ENCODE data around the gene ENTPD8.

The ENTPD8 gene

GRCh38 chr9:137441289-137441934 lies at the start of gene ENTPD8:
Gene ENTPD8 (minus strand): TSS chr9:137441357. CDS start chr9:137438285, 3,072 bp downstream.
- peak within 1 kb of the TSS; percentile 18 for H3K4me3 ChIP-seq (ENCODE audit: low read depth, low read length)

- no peak overlapping the region for H3K4me3 ChIP-seq (ENCODE audit: low read depth, low read length)
These were observed 49.5 kb upstream of the ENTPD8 start for GRCh38 chr9:137490532-137491186.

- H3K4me3 ChIP-seq (ENCODE audit: low read depth, low read length), result no peak overlapping the region
These were observed 47.7 kb upstream of the ENTPD8 start for GRCh38 chr9:137488906-137489305.

GRCh38 chr9:137488327-137488653 lies 47.1 kb upstream of the ENTPD8 start:
- no peak overlapping the region for H3K4me3 ChIP-seq (ENCODE audit: low read depth, low read length)

DNA sequence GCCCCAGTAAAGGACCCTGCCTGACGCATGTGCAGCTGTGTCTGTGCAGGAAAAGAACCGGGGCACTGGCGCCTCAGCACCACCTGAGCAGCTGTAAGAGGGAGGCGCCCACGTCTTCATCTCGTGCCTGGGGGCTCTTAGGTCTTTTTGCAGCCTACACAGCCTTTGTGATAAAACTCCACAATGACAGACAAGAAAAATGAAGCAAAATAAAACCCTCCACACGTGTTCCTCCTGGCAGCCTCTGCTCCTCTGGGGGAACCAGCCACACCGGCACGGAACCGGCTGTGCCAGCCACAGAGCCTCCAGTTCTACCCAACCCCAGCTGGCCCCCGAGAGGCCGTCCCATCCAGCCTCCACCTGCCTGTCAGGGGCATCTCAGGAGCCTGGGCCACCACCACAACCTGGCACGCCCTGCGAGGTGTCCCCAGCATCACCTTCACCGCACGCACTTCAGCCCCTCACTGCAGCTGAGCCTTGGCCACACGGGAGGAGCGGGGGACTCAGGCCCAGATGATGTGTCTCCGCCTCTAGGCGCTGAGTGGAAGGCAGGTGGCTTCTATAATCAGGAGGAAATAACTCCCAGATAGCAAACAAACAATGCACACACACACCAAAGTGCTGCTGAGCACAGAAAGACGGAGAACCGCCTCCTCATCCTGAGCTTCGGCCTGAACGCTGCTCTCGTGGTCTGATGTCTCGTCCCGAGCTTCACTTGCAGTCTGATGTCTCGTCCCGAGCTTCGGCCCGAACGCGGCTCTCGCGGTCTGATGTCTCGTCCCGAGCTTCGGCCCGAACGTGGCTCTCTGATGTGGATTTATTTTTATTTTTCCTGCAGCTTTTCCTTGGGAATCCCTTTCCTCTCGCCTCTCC lies 46.5 kb upstream of the ENTPD8 start:
- no peak overlapping the region for H3K4me3 ChIP-seq (ENCODE audit: low read depth, low read length)

DNA sequence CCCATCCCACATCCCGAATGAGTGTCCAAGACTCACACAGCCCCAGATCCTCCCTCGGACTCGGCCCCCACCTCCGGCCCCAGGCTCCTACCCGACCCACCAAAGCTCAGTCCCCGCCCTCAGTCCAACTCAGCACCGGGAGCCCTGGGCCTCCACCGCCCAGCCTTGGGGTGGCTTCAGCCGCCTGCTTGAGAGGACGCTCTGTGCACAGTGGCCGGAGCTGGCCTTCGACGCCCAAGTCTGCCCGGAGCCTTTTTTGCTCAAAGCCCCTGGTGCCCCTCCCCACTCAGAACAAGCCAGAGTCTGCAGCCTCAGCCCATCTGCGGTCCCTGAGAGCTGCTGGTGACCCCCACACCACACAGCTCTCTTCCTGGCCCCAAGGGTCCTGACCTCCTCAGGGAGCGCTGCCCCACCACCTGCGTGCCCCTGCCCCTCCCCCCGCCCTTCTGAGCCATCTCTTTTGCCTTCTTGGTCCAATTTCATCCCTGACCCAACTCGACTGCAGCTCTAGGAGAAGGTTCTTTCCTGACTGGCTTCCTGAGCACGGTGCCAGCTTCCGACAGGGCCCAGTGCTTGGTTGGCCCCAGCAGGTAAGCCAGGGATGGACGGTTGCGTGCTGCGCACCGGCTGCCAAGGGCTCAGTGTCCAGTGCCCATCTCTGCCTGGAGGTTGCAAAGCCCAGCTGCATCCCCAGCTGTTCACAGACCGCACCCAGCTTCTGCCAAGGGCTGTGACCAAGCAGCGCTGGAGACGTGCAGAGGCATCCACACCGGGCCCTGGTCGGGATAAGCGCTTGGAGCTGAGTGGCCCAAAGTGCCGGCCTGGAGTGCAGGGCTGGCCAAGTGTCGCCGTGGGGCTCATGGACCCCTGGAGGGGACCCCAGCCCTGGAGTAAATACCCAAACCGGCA lies 45.6 kb upstream of the ENTPD8 start:
- H3K4me3 ChIP-seq (ENCODE audit: low read depth, low read length), result no peak overlapping the region

GRCh38 chr9:137486141-137486490 lies 45.0 kb upstream of the ENTPD8 start:
- no peak overlapping the region for H3K4me3 ChIP-seq (ENCODE audit: low read depth, low read length)

- H3K4me3 ChIP-seq (ENCODE audit: low read depth, low read length), result no peak overlapping the region
These were observed 44.4 kb upstream of the ENTPD8 start for GRCh38 chr9:137485343-137486140.

- no peak overlapping the region for H3K4me3 ChIP-seq (ENCODE audit: low read depth, low read length)
These were observed 43.6 kb upstream of the ENTPD8 start for GRCh38 chr9:137484551-137485315.

DNA sequence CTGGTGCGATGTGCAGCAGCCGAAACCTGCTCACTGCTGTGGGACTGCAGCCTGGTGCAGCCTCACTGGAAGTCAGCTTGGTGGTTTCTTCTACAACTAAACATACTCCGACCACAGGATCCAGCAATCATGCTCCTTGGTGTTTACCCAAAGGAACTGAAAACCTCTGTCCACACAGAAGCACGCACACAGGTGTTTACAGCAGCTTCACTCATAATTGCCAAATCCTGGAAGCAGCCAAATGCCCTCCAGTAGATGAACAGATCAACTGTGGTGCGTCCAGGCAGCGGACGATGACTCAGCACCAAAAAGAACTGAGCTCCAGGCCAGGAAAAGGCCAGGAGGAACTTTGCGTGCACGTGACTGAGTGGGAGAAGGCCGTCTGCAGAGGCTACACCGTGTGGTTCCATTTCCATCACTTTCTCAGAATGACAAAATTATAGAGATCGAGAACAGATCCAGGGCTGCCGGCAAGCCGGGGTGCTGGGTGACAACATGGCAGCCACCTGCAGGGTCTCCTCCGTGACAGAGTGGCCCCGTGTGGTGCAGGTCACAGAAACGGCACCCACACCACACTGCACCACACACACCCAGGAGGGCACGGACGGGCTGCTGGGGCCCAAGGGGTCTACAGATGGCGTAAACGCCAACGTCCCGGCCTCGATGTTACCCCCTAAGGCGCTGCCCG lies 41.1 kb upstream of the ENTPD8 start:
- no peak overlapping the region for H3K4me3 ChIP-seq (ENCODE audit: low read depth, low read length)

DNA sequence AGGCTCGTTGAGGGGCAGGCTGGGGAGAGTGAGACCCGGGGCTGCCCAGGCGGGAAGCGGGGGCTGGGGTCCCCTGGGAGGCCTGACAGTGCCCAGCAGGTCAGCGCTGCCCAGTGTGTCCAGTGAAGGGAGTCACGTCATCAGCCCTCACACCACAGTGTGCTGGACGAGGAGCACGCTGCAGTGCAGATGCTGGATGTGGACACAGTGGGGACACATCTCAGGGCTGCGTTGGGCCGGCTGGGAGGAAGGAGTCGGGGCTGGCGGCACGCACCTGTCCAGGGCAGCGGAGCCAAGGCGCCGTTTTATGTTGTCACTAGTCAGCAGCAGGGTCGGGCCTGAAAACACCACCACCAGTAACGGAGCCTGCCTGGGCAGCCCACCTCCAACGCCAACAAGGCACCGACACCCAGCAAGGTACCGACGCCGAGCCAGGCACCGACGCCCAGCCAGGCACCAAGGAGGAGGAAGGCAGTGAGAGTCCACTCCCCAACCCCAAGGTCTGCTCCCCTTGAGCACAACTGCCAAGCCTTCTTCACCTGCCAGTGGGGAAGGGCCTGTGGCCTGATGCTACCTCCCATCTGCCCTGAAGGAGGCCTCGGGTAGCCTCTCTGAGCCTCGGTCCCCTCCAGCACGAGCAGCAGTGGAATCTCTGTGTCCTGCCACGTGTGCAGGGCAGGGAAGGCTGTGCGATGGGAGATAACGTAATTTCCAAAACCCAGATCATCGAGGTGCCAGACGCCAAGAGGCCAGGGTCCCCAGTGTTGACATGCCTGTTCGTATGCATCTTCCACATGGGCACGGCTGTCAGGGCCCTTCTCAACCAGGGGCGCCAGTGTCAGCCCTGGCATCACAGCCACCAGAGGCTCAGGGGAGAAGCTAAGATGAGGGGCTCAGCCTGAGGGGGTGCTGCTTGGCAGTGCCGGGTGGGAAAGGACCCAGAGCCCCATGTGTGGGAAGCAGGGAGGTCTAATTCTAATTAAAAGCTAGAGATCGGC lies 39.8 kb upstream of the ENTPD8 start:
- H3K4me3 ChIP-seq (ENCODE audit: low read depth, low read length), result no peak overlapping the region

- H3K4me3 ChIP-seq (ENCODE audit: low read depth, low read length), result no peak overlapping the region
These were observed 38.9 kb upstream of the ENTPD8 start for GRCh38 chr9:137479892-137480685.

- no peak overlapping the region for H3K4me3 ChIP-seq (ENCODE audit: low read depth, low read length)
These were observed 38.1 kb upstream of the ENTPD8 start for GRCh38 chr9:137478962-137479861.

DNA sequence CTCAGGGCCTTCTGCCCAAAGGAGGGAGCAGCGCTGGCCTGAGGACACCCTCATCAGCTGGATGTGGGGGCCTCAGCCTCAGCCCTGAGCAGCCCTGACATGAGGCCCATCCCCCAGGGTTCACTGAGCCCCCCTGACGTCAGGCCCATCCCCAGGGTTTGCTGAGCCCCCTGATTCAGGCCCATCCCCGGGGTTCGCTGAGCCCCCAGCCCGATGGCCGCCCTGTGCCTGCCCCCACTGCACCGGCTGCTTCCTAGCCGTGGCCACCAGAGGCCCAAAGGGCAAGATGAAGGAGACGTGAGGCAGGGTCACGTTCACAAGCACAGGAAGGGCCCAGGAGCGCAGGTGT lies 37.4 kb upstream of the ENTPD8 start:
- H3K4me3 ChIP-seq (ENCODE audit: low read depth, low read length), result no peak overlapping the region

DNA sequence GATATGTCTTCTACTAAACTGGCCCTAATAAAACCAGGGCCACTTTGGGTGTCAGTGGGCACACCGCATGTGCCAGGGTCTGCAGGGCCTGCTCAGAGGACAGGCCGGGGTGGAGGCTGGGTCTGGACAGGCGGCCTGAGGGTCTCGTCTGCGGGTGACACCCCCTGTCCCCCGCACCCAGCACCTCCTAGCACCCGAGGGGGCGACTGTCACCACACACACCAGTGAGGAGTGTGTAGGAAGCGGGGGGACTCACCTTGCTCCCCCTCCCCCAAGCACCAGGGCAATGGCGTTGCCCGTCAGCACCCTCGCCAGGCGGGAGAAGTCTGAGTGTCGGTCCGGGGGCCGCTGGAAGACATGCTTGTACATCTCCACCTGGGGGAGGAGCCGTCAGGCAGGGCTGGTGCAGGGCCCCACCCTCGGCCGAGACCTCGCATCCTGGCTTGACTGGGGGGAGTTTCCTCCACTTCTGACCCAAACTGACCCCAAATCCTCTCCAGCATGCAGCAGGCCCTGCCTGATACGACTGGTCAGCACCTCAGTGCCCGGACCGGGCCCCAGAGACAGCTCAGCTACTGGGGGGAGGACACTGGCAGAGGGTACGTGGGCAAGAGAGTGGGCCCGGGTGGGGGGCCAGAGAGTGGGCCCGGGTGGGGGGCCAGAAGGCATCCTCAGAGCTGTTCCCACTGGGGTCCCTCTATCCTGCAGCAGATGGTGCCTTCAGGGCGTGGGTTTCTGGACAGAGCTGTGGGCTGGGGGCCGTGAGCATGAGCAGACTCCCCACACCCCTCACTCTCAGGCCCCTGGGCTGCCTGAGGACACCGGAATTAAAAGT lies 36.8 kb upstream of the ENTPD8 start:
- H3K4me3 ChIP-seq (ENCODE audit: low read depth, low read length), result no peak overlapping the region
